GM18526 (cell line): ENCODE measurements around the gene CISD1.

ENCODE experiments used
- POLR2A ChIP-seq: IDR thresholded peaks from 3 replicates; pipeline ENCODE4 v1.6.1; 2011; ENCODE audit not compliant: insufficient read length; ENCODE audit errors: extremely low read depth

CISD1 gene

DNA sequence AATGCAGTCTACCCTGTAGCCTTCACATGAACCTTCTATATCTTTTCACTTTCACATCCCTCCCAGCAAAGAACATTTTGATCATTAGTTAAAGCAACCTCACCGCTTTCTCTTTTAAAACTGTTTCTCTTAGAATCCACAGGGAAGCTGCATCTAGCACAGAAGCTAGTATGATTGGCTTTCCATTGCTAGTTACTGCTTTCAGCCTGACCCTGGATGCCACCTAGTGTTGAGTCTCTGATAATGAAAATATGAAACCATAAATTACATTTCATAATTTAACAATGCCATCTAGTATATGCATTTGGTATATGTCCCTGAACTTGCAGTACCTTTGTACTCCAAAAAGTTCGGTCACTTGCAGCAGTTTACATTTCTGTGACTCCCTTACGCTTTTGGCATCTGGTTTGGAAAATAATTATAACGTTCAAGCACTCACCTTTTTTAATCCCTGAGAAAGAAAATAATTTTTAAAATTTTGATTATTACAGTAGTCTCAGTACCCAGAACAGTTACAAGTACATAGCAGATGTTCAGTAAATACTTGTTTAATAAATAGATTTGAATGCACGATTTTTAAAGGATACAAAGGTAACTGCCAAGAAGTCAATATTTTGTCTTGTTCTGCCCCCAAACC, 22.7 kb downstream of the CISD1 start:
- no peak for TF ChIP-seq POLR2A

DNA sequence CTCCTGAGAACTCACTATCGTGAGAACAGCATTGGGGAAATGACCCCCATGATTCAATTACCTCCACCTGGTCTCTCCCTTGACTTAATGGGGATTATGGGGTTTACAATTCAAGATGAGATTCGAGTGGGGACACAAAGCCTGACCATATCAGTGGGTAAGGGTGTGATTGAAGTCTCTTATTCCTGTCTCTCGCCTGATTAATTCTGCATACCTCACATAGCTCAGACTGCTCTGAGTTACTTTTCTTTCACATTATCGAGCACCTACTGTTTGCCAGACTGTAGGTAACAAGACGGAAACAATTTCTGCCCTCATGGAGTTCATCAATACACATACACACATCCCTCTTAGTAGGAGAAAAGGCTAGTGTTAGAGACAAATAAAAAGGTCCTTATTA, 25.0 kb downstream of the CISD1 start:
- no peak for TF ChIP-seq POLR2A

DNA sequence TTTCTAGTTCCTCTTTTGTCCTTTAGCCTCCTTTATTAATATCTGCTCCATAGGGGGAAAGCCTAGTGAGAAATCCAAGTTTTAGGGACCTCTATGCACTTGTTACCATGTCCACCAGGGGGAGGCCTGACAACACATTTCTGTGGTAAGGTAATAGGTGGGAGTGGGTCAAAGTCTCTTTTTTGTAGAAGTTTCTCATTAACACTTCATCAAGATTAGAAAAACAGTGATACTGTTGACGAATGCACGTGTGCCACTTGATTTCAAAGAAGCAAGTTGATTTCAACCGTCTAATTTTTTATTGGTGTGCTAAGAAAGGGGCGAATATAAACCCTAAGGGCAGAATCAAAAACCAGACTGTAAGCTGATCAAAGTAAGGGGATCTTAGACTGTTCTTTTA, 30.6 kb downstream of the CISD1 start:
- TF ChIP-seq POLR2A: no peak

DNA sequence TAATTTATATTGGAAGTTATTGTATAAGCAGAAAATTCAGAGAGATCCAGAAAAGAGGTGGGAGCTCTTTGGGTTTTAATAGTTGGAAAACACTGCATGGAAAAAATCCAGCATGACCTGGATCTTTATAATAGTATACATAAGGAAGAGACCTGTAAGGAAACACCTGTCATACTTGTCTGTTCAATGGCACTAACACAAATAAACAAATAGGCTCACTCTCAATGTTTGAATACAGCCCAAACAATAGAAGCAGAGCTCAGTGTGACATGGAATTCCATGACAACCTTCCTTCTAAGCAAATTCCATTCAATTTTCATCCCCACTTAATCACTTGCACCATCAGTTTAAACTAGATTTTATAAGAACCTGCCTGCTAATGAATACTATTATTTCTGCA, 31.7 kb downstream of the CISD1 start:
- no peak for TF ChIP-seq POLR2A

DNA sequence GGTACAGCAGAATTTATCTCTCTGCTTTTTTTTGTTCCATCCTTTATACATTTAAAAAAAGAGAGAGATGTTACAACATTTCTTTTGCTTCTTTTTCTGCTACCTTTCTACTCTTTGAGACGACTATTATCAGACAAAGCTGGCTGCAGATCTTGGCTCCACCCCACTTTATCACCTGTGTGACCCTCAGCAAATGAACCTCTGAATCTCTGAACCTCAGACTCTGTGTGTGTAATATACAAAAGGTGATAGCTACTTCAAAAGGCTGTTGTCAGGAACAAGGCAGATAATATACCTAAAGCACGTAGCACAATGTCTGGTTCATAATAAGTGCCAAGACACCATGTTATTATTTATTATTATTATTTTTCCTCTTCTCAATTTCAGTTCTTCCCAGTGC, 33.3 kb downstream of the CISD1 start:
- TF ChIP-seq POLR2A: no peak

DNA sequence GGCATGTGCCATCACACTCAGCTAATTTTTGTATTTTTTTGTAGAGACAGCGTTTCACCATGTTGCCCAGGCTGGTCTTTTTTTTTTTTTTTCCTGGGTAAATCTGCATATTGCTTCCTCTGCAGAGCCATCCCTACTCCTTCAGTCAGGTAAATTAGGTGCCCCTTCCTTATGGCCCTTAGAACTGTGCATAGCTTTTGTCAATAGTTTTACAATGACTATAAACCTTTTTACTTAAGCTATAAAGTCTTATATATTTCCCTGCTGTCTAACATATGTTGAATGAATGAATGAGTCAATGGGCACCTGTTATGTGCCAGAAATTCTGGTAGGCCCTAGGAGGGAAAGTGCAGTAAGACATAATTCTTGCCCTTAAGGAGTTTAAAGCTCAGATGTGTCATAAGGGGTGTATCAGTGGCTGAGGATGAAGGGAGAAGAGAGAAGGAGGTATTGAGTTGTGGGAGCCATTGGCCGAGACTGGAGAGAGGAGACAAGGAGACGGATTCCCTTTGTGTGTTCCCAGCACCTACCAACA, 35.2 kb downstream of the CISD1 start:
- no peak for TF ChIP-seq POLR2A

DNA sequence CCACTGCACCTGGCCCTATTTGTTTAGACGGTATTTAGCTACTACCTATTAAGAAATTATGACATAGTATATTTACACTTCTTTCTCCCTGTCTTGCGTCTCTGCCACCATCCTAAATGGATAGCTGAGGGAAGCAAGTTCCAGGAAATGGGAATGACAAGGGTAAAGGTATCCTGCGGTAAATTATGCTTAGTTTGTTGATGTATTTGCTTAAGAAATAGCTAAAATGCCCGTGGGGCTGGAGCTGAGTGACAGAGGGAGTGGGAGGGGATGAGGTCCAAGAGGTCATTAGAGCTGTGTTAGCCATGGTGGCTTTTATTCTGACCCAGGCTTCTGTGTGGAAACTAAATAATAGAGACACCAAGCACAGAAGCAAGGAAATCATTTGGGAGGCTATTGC, 36.9 kb downstream of the CISD1 start:
- TF ChIP-seq POLR2A: no peak

DNA sequence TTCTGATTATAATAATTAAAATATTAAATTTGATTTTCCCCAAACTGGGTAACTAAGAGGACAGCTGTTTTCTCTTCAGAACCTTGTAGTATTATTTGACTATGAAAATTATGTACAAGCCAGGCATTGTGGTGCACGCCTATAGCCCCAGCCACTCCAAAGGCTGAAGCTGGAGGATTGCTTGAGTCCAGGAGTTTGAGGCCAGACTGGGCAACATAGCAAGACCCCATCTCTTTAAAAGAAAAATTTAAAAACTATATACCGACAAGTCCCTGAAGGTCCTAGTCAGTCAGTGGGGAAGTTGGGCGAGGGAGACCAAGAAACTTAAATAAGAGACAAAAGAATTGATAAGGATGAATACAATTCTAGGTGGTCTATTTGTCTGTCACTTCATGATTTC, 38.7 kb downstream of the CISD1 start:
- no peak for TF ChIP-seq POLR2A

DNA sequence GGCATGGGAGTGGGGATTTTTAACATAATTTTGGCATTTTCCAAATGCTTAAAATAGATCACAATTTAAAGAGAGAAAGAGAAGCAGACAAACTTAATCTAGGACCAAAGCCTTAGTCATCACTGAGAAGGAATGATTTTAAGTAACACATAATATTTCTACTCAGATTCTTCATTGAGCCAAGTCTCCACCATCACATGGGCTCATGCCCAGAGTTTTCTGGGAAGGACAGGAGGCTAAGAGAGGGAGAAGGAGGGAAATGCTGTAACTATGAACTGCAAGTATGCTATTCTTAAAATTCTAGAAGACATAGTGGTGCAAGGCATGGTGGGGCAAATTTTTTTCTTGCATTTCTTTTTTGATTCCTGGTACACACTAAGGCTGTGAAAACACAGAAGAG, 42.1 kb downstream of the CISD1 start:
- TF ChIP-seq POLR2A: no peak

DNA sequence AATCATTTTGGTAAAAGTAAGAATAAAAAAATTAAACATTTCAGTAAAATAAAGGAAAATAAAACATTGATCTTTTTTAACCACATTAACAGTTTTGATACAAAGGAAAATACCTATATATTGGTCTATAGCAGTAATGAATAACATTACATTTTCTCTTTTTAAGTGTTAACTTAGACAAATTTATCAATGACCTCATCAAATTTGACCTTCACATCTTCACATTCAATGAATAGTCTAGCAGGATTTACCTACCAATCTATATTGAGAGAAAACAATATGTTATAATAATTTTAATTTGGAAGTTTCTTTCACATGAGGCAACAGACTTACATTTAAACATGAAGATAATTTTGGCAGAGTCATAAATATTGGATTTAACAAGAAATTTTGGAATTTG, 47.9 kb downstream of the CISD1 start:
- TF ChIP-seq POLR2A: no peak

DNA sequence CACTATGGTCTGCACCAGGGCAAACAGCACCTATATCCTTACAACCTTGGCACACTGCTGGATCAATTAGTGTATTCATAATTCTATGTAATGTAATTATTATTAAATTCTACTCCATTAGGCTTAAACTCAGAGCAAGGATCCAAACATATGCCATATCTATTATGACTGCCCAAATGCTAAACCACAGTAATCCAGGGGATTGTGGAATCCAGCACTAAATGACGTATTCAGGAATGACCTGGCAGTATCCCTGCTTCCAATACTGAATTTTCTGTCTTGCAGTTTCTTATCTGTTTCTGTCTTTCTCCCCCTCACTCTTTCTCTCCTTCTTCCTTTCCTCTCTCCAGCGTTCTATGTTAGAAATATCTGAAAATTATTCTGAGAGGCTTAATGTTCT, 49.4 kb downstream of the CISD1 start:
- TF ChIP-seq POLR2A: no peak

DNA sequence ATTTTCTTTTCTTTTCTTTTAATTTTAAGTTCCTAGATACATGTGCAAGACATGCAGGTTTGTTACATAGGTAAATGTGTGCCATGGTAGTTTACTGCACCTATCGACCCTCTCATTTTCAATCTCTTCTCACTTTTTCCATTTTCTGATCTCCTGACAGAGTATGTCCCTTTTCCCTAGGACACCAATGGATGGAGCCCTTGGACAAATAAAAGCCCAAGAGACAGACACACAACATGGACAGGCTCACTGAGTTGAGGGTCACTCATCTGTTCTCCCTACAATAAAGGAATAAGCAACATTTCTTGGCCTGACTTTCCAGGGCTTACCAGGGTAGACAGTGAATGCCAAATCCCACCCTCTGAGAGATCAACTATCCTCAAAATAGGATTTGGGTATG, 50.6 kb downstream of the CISD1 start:
- TF ChIP-seq POLR2A: no peak

DNA sequence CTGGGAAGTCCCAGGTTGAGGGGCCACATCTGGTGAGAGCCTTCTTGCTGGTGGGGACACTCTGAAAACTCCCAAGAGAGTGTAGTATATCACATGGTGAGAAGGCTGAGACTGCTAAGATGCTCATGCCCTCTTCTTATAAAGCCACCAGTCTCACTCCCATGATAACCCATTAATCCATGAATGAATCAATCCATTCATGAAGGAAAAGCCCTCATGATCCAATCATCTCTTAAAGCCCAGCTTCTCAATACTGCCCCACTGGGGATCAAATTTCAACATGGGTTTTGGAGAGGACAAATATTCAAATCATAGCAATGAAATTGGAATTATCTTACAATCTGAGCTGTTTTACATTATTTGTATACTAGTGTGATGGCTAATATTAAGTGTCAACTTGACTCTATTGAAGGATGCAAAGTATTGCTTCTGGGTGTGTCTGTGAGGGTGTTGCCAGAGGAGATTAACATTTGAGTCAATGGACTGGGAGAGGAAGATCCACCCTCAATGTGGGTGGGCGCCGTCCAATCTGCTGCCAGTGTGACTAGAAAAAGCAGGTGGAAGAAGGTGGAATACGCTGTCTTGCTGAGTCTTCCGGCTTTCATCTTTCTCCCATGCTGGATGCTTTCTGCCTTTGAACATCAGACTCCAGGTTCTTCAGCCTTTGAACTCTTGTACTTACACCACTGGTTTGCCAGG, 51.5 kb downstream of the CISD1 start:
- TF ChIP-seq POLR2A: no peak

DNA sequence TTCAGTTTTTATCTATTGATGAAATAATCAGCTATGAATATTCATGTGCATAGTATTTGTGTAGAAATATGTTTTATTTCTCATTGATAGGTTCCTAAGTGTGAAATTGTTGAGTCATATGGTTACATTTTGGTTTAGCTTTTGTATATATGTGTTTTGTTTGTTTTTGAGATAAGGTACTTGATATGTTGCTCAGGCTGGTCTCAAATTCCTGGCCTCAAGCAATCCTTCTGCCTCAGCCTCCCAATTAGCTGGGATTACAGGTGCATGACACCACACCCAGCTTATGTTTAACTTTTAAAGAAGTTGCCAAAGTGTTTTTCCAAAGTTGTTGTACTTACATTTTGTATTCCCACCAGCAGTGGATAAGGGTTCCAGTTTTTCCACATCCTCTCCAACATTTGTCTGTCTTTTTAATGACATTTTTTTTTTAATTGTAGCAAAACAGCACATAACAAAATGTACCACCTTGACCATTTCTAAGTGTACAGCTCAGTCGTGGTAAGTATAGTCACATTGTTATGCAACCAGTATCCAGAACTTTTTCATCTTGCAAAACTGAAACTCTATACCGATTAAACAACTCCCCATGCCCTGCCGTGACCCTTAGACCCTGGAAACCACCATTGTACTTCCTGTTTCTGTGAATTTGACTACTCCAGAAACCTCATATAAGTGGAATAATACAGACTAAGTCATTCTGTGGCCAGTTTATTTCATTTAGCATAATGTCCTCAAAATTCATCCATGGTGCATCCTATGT, 53.3 kb downstream of the CISD1 start:
- no peak for TF ChIP-seq POLR2A

DNA sequence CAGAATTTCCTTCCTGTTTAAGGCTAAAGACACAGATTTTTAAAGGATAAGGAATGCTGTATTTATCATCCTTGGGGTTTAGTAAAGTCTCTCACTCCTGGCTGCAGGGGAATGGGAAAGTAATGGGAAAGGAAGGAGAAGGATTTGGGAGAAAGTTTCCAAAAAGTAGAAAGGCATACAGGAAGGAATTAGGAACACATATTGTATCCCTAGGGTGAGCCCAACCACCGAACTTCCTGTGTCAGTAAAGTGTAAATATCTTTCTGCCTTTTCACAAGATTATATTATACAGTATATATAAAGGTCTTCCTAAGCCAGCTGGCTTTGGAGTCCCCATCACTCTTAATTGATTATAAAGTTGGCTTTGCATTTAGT, 53.9 kb downstream of the CISD1 start:
- TF ChIP-seq POLR2A: no peak

DNA sequence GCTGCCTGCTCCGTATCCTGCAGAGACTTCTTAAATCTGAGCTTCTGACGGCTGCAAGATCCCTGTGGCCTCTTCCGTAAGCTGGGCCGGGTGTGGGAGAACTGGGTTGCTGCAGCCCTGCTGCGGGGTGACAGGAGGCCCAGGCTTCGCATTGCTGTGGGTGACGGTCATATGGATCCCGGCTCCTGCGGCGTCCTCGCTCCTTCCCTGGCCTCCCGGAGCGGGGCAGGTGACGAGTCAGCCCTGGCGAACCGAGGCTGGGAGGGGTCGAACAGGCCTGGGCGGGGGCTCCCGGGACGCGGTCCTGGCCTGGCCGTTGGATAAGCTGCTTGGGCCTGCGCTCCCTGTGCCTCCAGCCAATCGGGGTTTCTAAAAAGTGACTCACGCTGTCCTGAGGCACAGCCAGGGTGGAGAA, 58.0 kb downstream of the CISD1 start:
- TF ChIP-seq POLR2A: no peak
